Measurements from ENCODE around the gene FGR. TPM values are rescaled to one million over a fixed set of nuclear protein-coding genes. Genes with fewer than 3 reads are reported as not detected.

The FGR gene
- total RNA-seq, 1 donor from 2014 or later: 2.6 TPM

GRCh38 chr1:27596986-27597385 is 38.0 kb downstream of the FGR start:
- peak overlapping the region in 2 of 3 donors; percentile 7 to 43 for H3K4me3 ChIP-seq (ENCODE audit: low read length in 3 of 3)
- peaks cover 95 to 100% (median 98%) of the 10 kb centered on the region in 3 donors for H3K4me1 ChIP-seq (ENCODE audit: control insufficient read depth in 3 of 3, insufficient read depth in 3 of 3, low read length in 3 of 3)
- peaks cover 0 to 8% (median 3%) of the 10 kb centered on the region in 3 donors for H3K36me3 ChIP-seq (ENCODE audit: control insufficient read depth in 3 of 3, insufficient read depth in 3 of 3, low read length in 3 of 3)
- no peak overlapping the region for H3K27ac ChIP-seq (ENCODE audit: low read depth, low read length)
- peak overlapping the region; percentile 8 to 89 (median 37) for H3K9ac ChIP-seq (ENCODE audit: low read depth in 1 of 3, low read length in 3 of 3)
- no peaks in the 10 kb centered on the region for H3K9me3 ChIP-seq (ENCODE audit: control insufficient read depth in 3 of 3, low read length in 3 of 3)
- no peaks in the 10 kb centered on the region for H3K27me3 ChIP-seq (ENCODE audit: control insufficient read depth in 3 of 3, insufficient read depth in 3 of 3, low read length in 3 of 3)

GRCh38 chr1:27596261-27596660 is 38.7 kb downstream of the FGR start:
- H3K27ac ChIP-seq (ENCODE audit: low read depth, low read length): peak overlapping the region; percentile 30
- H3K27me3 ChIP-seq (ENCODE audit: control insufficient read depth in 3 of 3, insufficient read depth in 3 of 3, low read length in 3 of 3): no peaks in the 10 kb centered on the region
- H3K9me3 ChIP-seq (ENCODE audit: control insufficient read depth in 3 of 3, low read length in 3 of 3): no peaks in the 10 kb centered on the region
- H3K36me3 ChIP-seq (ENCODE audit: control insufficient read depth in 3 of 3, insufficient read depth in 3 of 3, low read length in 3 of 3): peaks cover 0 to 8% (median 3%) of the 10 kb centered on the region in 3 donors
- H3K9ac ChIP-seq (ENCODE audit: low read depth in 1 of 3, low read length in 3 of 3): peak overlapping the region; percentile 4 to 89 (median 8)
- H3K4me3 ChIP-seq (ENCODE audit: low read length in 3 of 3): peak overlapping the region; percentile 2 to 49 (median 43)
- H3K4me1 ChIP-seq (ENCODE audit: control insufficient read depth in 3 of 3, insufficient read depth in 3 of 3, low read length in 3 of 3): peaks cover 100% of the 10 kb centered on the region in 3 donors

- Histone ChIP-seq H3K36me3 (ENCODE audit: control insufficient read depth in 3 of 3, insufficient read depth in 3 of 3, low read length in 3 of 3) (peaks cover 0 to 6% (median 3%) of the 10 kb centered on the region in 3 donors), H3K9ac (ENCODE audit: low read depth in 1 of 3, low read length in 3 of 3) (peak overlapping the region; percentile 8 to 83 (median 53)), H3K27ac (ENCODE audit: low read depth, low read length) (peak overlapping the region; percentile 30), H3K27me3 (ENCODE audit: control insufficient read depth in 3 of 3, insufficient read depth in 3 of 3, low read length in 3 of 3) (no peaks in the 10 kb centered on the region), H3K4me3 (ENCODE audit: low read length in 3 of 3) (peak overlapping the region; percentile 5 to 43 (median 22)), H3K4me1 (ENCODE audit: control insufficient read depth in 3 of 3, insufficient read depth in 3 of 3, low read length in 3 of 3) (peaks cover 100% of the 10 kb centered on the region in 3 donors), H3K9me3 (ENCODE audit: control insufficient read depth in 3 of 3, low read length in 3 of 3) (no peaks in the 10 kb centered on the region)
These were observed 39.4 kb downstream of the FGR start for GRCh38 chr1:27595597-27595996.

GRCh38 chr1:27594564-27595510 is 40.1 kb downstream of the FGR start:
- H3K36me3 ChIP-seq (ENCODE audit: control insufficient read depth in 3 of 3, insufficient read depth in 3 of 3, low read length in 3 of 3): peaks cover 0 to 6% (median 3%) of the 10 kb centered on the region in 3 donors
- H3K4me1 ChIP-seq (ENCODE audit: control insufficient read depth in 3 of 3, insufficient read depth in 3 of 3, low read length in 3 of 3): peaks cover 100% of the 10 kb centered on the region in 3 donors
- no peaks in the 10 kb centered on the region for H3K9me3 ChIP-seq (ENCODE audit: control insufficient read depth in 3 of 3, low read length in 3 of 3)
- peak overlapping the region; percentile 5 to 32 (median 29) for H3K4me3 ChIP-seq (ENCODE audit: low read length in 3 of 3)
- H3K27ac ChIP-seq (ENCODE audit: low read depth, low read length): peak overlapping the region; percentile 73
- H3K27me3 ChIP-seq (ENCODE audit: control insufficient read depth in 3 of 3, insufficient read depth in 3 of 3, low read length in 3 of 3): no peaks in the 10 kb centered on the region
- H3K9ac ChIP-seq (ENCODE audit: low read depth in 1 of 3, low read length in 3 of 3): peak overlapping the region; percentile 18 to 83 (median 53)

- Histone ChIP-seq H3K36me3 (ENCODE audit: control insufficient read depth in 3 of 3, insufficient read depth in 3 of 3, low read length in 3 of 3) (peaks cover 0 to 8% (median 6%) of the 10 kb centered on the region in 3 donors), H3K9ac (ENCODE audit: low read depth in 1 of 3, low read length in 3 of 3) (peak overlapping the region; percentile 62 to 83 (median 70)), H3K27ac (ENCODE audit: low read depth, low read length) (peak overlapping the region; percentile 73), H3K9me3 (ENCODE audit: control insufficient read depth in 3 of 3, low read length in 3 of 3) (no peaks in the 10 kb centered on the region), H3K4me1 (ENCODE audit: control insufficient read depth in 3 of 3, insufficient read depth in 3 of 3, low read length in 3 of 3) (peaks cover 100% of the 10 kb centered on the region in 3 donors), H3K4me3 (ENCODE audit: low read length in 3 of 3) (peak overlapping the region; percentile 48 to 70 (median 59)), H3K27me3 (ENCODE audit: control insufficient read depth in 3 of 3, insufficient read depth in 3 of 3, low read length in 3 of 3) (no peaks in the 10 kb centered on the region)
These were observed 41.1 kb downstream of the FGR start for GRCh38 chr1:27593678-27594563.

GRCh38 chr1:27592931-27593677 is 41.9 kb downstream of the FGR start:
- Histone ChIP-seq H3K9me3 (ENCODE audit: control insufficient read depth in 3 of 3, low read length in 3 of 3) (no peaks in the 10 kb centered on the region), H3K36me3 (ENCODE audit: control insufficient read depth in 3 of 3, insufficient read depth in 3 of 3, low read length in 3 of 3) (peaks cover 3 to 14% (median 10%) of the 10 kb centered on the region in 3 donors), H3K27ac (ENCODE audit: low read depth, low read length) (peak overlapping the region; percentile 73), H3K4me1 (ENCODE audit: control insufficient read depth in 3 of 3, insufficient read depth in 3 of 3, low read length in 3 of 3) (peaks cover 100% of the 10 kb centered on the region in 3 donors), H3K27me3 (ENCODE audit: control insufficient read depth in 3 of 3, insufficient read depth in 3 of 3, low read length in 3 of 3) (no peaks in the 10 kb centered on the region), H3K4me3 (ENCODE audit: low read length in 3 of 3) (peak overlapping the region; percentile 48 to 70 (median 59)), H3K9ac (ENCODE audit: low read depth in 1 of 3, low read length in 3 of 3) (peak overlapping the region; percentile 62 to 83 (median 72))

DNA sequence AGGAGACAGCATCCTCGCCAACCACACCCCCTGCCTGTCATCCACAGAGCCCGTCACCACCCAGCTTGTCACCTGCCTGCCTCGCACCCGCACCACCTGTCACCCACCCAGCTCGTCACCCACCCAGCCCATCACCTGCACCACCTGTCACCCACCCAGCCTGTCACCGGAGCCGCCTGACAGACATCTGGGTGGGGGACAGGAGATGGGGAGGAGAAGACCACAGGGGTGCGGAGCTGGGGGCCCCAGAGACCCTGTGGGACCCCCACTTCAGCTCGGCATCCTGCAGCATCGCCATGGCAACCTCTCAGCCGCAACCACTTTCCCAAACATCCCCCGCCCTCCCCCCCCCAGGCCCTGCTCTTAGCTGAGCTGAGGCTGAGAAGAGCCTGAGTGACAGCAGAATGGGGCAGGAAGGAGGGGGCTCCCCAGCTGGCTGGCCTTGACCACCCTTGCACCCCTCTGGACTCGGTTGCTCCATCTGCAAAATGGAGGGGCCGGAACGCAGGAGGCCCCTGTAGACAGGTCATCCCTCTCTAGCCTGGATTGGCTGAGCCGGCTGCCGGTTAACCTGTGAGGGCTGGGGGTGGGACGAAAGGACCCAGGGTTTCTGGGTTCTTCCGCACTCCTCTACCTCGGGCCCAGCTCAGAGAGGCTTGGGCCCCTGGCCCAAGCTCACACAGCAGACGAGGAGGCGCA is 42.6 kb downstream of the FGR start:
- H3K27me3 ChIP-seq (ENCODE audit: control insufficient read depth in 3 of 3, insufficient read depth in 3 of 3, low read length in 3 of 3): no peaks in the 10 kb centered on the region
- no peaks in the 10 kb centered on the region for H3K9me3 ChIP-seq (ENCODE audit: control insufficient read depth in 3 of 3, low read length in 3 of 3)
- peaks cover 3 to 14% (median 13%) of the 10 kb centered on the region in 3 donors for H3K36me3 ChIP-seq (ENCODE audit: control insufficient read depth in 3 of 3, insufficient read depth in 3 of 3, low read length in 3 of 3)
- H3K27ac ChIP-seq (ENCODE audit: low read depth, low read length): peak overlapping the region; percentile 73
- peak overlapping the region; percentile 62 to 83 (median 72) for H3K9ac ChIP-seq (ENCODE audit: low read depth in 1 of 3, low read length in 3 of 3)
- H3K4me1 ChIP-seq (ENCODE audit: control insufficient read depth in 3 of 3, insufficient read depth in 3 of 3, low read length in 3 of 3): peaks cover 100% of the 10 kb centered on the region in 3 donors
- peak overlapping the region in 2 of 3 donors; percentile 59 to 70 for H3K4me3 ChIP-seq (ENCODE audit: low read length in 3 of 3)

GRCh38 chr1:27591622-27592021 is 43.4 kb downstream of the FGR start:
- Histone ChIP-seq H3K4me3 (ENCODE audit: low read length in 3 of 3) (peak overlapping the region in 1 of 3 donors; percentile 22), H3K27ac (ENCODE audit: low read depth, low read length) (peak overlapping the region; percentile 59), H3K4me1 (ENCODE audit: control insufficient read depth in 3 of 3, insufficient read depth in 3 of 3, low read length in 3 of 3) (peaks cover 100% of the 10 kb centered on the region in 3 donors), H3K9ac (ENCODE audit: low read depth in 1 of 3, low read length in 3 of 3) (peak overlapping the region in 2 of 3 donors; percentile 40 to 71), H3K36me3 (ENCODE audit: control insufficient read depth in 3 of 3, insufficient read depth in 3 of 3, low read length in 3 of 3) (peaks cover 5 to 14% (median 12%) of the 10 kb centered on the region in 3 donors), H3K9me3 (ENCODE audit: control insufficient read depth in 3 of 3, low read length in 3 of 3) (no peaks in the 10 kb centered on the region), H3K27me3 (ENCODE audit: control insufficient read depth in 3 of 3, insufficient read depth in 3 of 3, low read length in 3 of 3) (no peaks in the 10 kb centered on the region)
